Measurements from ENCODE around the gene C3orf70.

The C3orf70 gene

GRCh38 chr3:185084901-185085300 lies 68.0 kb downstream of the C3orf70 start:
- DNase-seq: no peak

GRCh38 chr3:185084402-185084801 lies 68.5 kb downstream of the C3orf70 start:
- DNase-seq: no peak

- no peak for DNase-seq
Measured at GRCh38 chr3:185082829-185083228, 70.0 kb downstream of the C3orf70 start.

- DNase-seq: no peak
Measured at GRCh38 chr3:185082149-185082548, 70.7 kb downstream of the C3orf70 start.

- DNase-seq: no peak
Measured at GRCh38 chr3:185081521-185081920, 71.3 kb downstream of the C3orf70 start.

- DNase-seq: no peak
Measured at GRCh38 chr3:185079625-185080024, 73.2 kb downstream of the C3orf70 start.

GRCh38 chr3:185076219-185076618 lies 76.6 kb downstream of the C3orf70 start:
- DNase-seq: no peak

- no peak for DNase-seq
Measured at GRCh38 chr3:185075547-185075946, 77.3 kb downstream of the C3orf70 start.

- DNase-seq: no peak
Measured at GRCh38 chr3:185071287-185071800, 81.5 kb downstream of the C3orf70 start.

GRCh38 chr3:185070491-185071286 lies 82.2 kb downstream of the C3orf70 start:
- no peak for DNase-seq

- no peak for DNase-seq
Measured at GRCh38 chr3:185069037-185070030, 83.5 kb downstream of the C3orf70 start.

- no peak for DNase-seq
Measured at GRCh38 chr3:185067173-185067572, 85.7 kb downstream of the C3orf70 start.

GRCh38 chr3:185066251-185066650 lies 86.6 kb downstream of the C3orf70 start:
- no peak for DNase-seq

- no peak for DNase-seq
Measured at GRCh38 chr3:185065059-185065458, 87.8 kb downstream of the C3orf70 start.

- no peak for DNase-seq
Measured at GRCh38 chr3:185063431-185063830, 89.4 kb downstream of the C3orf70 start.

- DNase-seq: no peak
Measured at GRCh38 chr3:185062191-185062590, 90.7 kb downstream of the C3orf70 start.

GRCh38 chr3:185060655-185061054 lies 92.2 kb downstream of the C3orf70 start:
- no peak for DNase-seq

- no peak for DNase-seq
Measured at GRCh38 chr3:185059766-185060165, 93.1 kb downstream of the C3orf70 start.

- no peak for DNase-seq
Measured at GRCh38 chr3:185058796-185059195, 94.1 kb downstream of the C3orf70 start.

- DNase-seq: no peak
Measured at GRCh38 chr3:185057829-185058228, 95.0 kb downstream of the C3orf70 start.

- no peak for DNase-seq
Measured at GRCh38 chr3:185056908-185057307, 96.0 kb downstream of the C3orf70 start.

- DNase-seq: no peak
Measured at GRCh38 chr3:185052631-185053030, 100.2 kb downstream of the C3orf70 start.

GRCh38 chr3:185051801-185052200 lies 101.1 kb downstream of the C3orf70 start:
- no peak for DNase-seq

Measured in right kidney (tissue), 1 donor.